Sigmoid colon (tissue), 7 donors: Measurements from ENCODE around the gene PRSS48. TPM values are rescaled to one million over a fixed set of nuclear protein-coding genes. Genes with fewer than 3 reads are reported as not detected.
"Not testable (repeated sequence)": the region's sequence is repeated elsewhere in the genome, so short reads cannot be mapped to it uniquely, and the experiment has no call there.

Experiments used
- DNase-seq: peaks from one replicate; pipeline ENCODE4 v3.0.0-alpha.2; 2019
- H3K27ac ChIP-seq, 4 donors: fragments of 200-600 bp; sonication (generic); one replicate each; pipeline ENCODE4 v1.5.1; 2016 to 2019; ENCODE audit warnings: mild to moderate bottlenecking in 1 of 4
- H3K27me3 ChIP-seq, 3 donors: fragments of 200-600 bp; sonication (generic); one replicate each; pipeline ENCODE4 v1.5.1; 2019; ENCODE audit warnings: mild to moderate bottlenecking in 1 of 3
- H3K36me3 ChIP-seq, 4 donors: fragments of 200-600 bp; sonication (generic); one replicate each; pipeline ENCODE4 v1.5.1; 2016 to 2019
- H3K4me1 ChIP-seq, 4 donors: fragments of 200-600 bp; sonication (generic); one replicate each; pipeline ENCODE4 v1.5.1; 2017 to 2019
- H3K4me3 ChIP-seq, 4 donors: fragments of 200-600 bp; sonication (generic); one replicate each; pipeline ENCODE4 v1.5.1; 2017 to 2019; ENCODE audit warnings: mild to moderate bottlenecking in 2 of 4, moderate library complexity in 1 of 4
- H3K9me3 ChIP-seq, 4 donors: fragments of 200-600 bp in 3 of 4; sonication (generic) in 3 of 4; one replicate each; pipeline versions ENCODE4 v1.5.1 to v1.6.1; 2013 to 2019
- CTCF ChIP-seq, 4 experiments: fragments of 450-650 bp in 3 of 4; fragments of 200-600 bp in 1 of 4; IDR thresholded peaks; one replicate each; pipeline ENCODE4 v1.5.1; 2016 to 2019; ENCODE audit warnings: antibody characterized with exemption in 4 of 4, mild to moderate bottlenecking in 3 of 4, moderate library complexity in 2 of 4
- EP300 ChIP-seq, 4 donors: sonication (generic); formaldehyde crosslinking; IDR thresholded peaks; one replicate each; pipeline ENCODE4 v1.6.1; 2017; ENCODE audit warnings: antibody characterized with exemption in 4 of 4
- POLR2A ChIP-seq, 2 donors: fragments of 450-650 bp; IDR thresholded peaks; one replicate each; pipeline ENCODE4 v1.6.1; 2016; ENCODE audit warnings: antibody characterized with exemption in 2 of 2, mild to moderate bottlenecking in 2 of 2, moderate library complexity in 2 of 2
- POLR2AphosphoS5 ChIP-seq, 4 donors: sonication (generic); formaldehyde crosslinking; IDR thresholded peaks; one replicate each; pipeline ENCODE4 v1.6.1; 2017; ENCODE audit warnings: antibody characterized with exemption in 4 of 4
- WGBS, 2 donors: extraction: QIAGEN DNeasy Blood & Tissue Kit; methylation state at CpG; one replicate each; pipeline ENCODE4 v1.1.7; 2013; 5-methylcytosine and 5-hydroxymethylcytosine counted together
- intact Hi-C: fragments of 100-400 bp; cut with DNase I; formaldehyde crosslinking; loops from one replicate; pipeline ENCODE4 v1.15.1; 2023
- polyA plus RNA-seq, 3 donors: library from polyadenylated mRNA; stranded (reverse); fragments of 200-250 nt; gene quantifications; one replicate each; pipeline ENCODE4 v1.2.3, GENCODE V29; 2013
- total RNA-seq, 4 donors: library from RNA; depleted of rRNA; stranded (reverse); fragments of >200 nt; gene quantifications; one replicate each; pipeline ENCODE4 v1.1.0, GENCODE V29; 2016
- donor health status: healthy with polysubstance abuse.
- donor health status: Bipolar disorder and iron deficiency.
- donor health status: healthy.

Gene PRSS48
- total and polyA plus RNA-seq, 7 donors, result not detected

GRCh38 chr4:151250706-151251105 is 26.3 kb upstream of the PRSS48 start:
- no peak for TF ChIP-seq EP300 (IDR thresholded peaks at IDR 0.05)
- no peak for TF ChIP-seq POLR2A (IDR thresholded peaks at IDR 0.05)
- TF ChIP-seq POLR2AphosphoS5 (IDR thresholded peaks at IDR 0.05), result no peak
- no peak for TF ChIP-seq CTCF (IDR thresholded peaks at IDR 0.05)
- Histone ChIP-seq H3K9me3 (no peaks in the 10 kb centered on the region), H3K27ac (no peak overlapping the region), H3K27me3 (no peaks in the 10 kb centered on the region), H3K36me3 (no peaks in the 10 kb centered on the region), H3K4me3 (no peak overlapping the region), H3K4me1 (peaks cover 0 to 15% (median 7%) of the 10 kb centered on the region in 4 donors)
- DNase-seq, result no peak
- intact Hi-C loops, result no loop called here
- WGBS, 2 donors, result 82 to 93% methylated on average over 5 of the region's 5 CpGs

- 27 to 42% methylated on average over 2 of the region's 2 CpGs for WGBS, 2 donors
- intact Hi-C loops, result no loop called here
- no peak overlapping the region for H3K4me3 ChIP-seq
- no peaks in the 10 kb centered on the region for H3K27me3 ChIP-seq
- H3K36me3 ChIP-seq, result no peaks in the 10 kb centered on the region
- H3K27ac ChIP-seq, result no peak overlapping the region
- peaks cover 0 to 26% (median 13%) of the 10 kb centered on the region in 4 donors for H3K4me1 ChIP-seq
- DNase-seq, result no peak
- no peaks in the 10 kb centered on the region for H3K9me3 ChIP-seq
- TF ChIP-seq POLR2A (IDR thresholded peaks at IDR 0.05) (no peak), EP300 (IDR thresholded peaks at IDR 0.05) (no peak), CTCF (IDR thresholded peaks at IDR 0.05) (no peak), POLR2AphosphoS5 (IDR thresholded peaks at IDR 0.05) (no peak)
Observed at GRCh38 chr4:151251603-151252304, 25.2 kb upstream of the PRSS48 start.

GRCh38 chr4:151255226-151255625 is 21.7 kb upstream of the PRSS48 start:
- H3K27me3 ChIP-seq, H3K9me3 ChIP-seq, H3K4me3 ChIP-seq, DNase-seq, H3K27ac ChIP-seq, H3K36me3 ChIP-seq, intact Hi-C loops: not testable (repeated sequence)
- H3K4me1 ChIP-seq, result peaks cover 0 to 35% (median 15%) of the 10 kb centered on the region in 4 donors
- 96 to 99% methylated on average over 15 to 17 of the region's 28 CpGs for WGBS, 2 donors

- Histone ChIP-seq H3K27ac (peak overlapping the region in 3 of 4 donors; percentile 54 to 64 (median 57)), H3K4me1 (peaks cover 0 to 35% (median 15%) of the 10 kb centered on the region in 4 donors)
- intact Hi-C loops, H3K36me3 ChIP-seq, H3K9me3 ChIP-seq, DNase-seq, H3K27me3 ChIP-seq, H3K4me3 ChIP-seq: not testable (repeated sequence)
- WGBS, 2 donors, result 89 to 96% methylated on average over 17 of the region's 17 CpGs
Observed at GRCh38 chr4:151255680-151256079, 21.3 kb upstream of the PRSS48 start.

- TF ChIP-seq EP300 (IDR thresholded peaks at IDR 0.05), result no peak
- TF ChIP-seq POLR2A (IDR thresholded peaks at IDR 0.05), result no peak
- no peak for TF ChIP-seq POLR2AphosphoS5 (IDR thresholded peaks at IDR 0.05)
- no peak for TF ChIP-seq CTCF (IDR thresholded peaks at IDR 0.05)
- no peak overlapping the region for H3K4me3 ChIP-seq
- WGBS, 2 donors, result 52 to 67% methylated on average over 2 of the region's 2 CpGs
- H3K4me1 ChIP-seq, result peaks cover 0 to 35% (median 15%) of the 10 kb centered on the region in 4 donors
- no peaks in the 10 kb centered on the region for H3K9me3 ChIP-seq
- no peaks in the 10 kb centered on the region for H3K27me3 ChIP-seq
- peak overlapping the region; percentile 42 to 64 (median 56) for H3K27ac ChIP-seq
- DNase-seq, result no peak
- no peaks in the 10 kb centered on the region for H3K36me3 ChIP-seq
- intact Hi-C loops, result no loop called here
Observed at GRCh38 chr4:151256134-151256533, 20.8 kb upstream of the PRSS48 start.

GRCh38 chr4:151257704-151258103 is 19.3 kb upstream of the PRSS48 start:
- Histone ChIP-seq H3K4me3 (no peak overlapping the region), H3K9me3 (no peaks in the 10 kb centered on the region), H3K36me3 (no peaks in the 10 kb centered on the region), H3K27me3 (no peaks in the 10 kb centered on the region), H3K4me1 (peaks cover 0 to 32% (median 20%) of the 10 kb centered on the region in 4 donors), H3K27ac (no peak overlapping the region)
- intact Hi-C loops, result no loop called here
- no peak for DNase-seq
- TF ChIP-seq POLR2A (IDR thresholded peaks at IDR 0.05) (no peak), CTCF (IDR thresholded peaks at IDR 0.05) (no peak), POLR2AphosphoS5 (IDR thresholded peaks at IDR 0.05) (no peak), EP300 (IDR thresholded peaks at IDR 0.05) (no peak)
- 93 to 94% methylated on average over 4 of the region's 4 CpGs for WGBS, 2 donors
